Naive thymus-derived CD4-positive, alpha-beta T cell (primary cell): ENCODE results near the gene AKR1B15. TPM values are rescaled to one million over a fixed set of nuclear protein-coding genes. Genes with fewer than 3 reads are reported as not detected.

Experiments
- ATAC-seq: fragments of 150-1000 bp; cut with Tn5 transposase; 2 replicates; pipeline ENCODE4 v1.10.0; 2021; ENCODE audit warnings: mild to moderate bottlenecking, moderate library complexity
- CTCF ChIA-PET: fragments of 350-600 bp; sonication (Branson Sonifier 250); formaldehyde crosslinking; loops from one replicate; lab custom pipeline; 2021; ENCODE audit warnings: antibody characterized with exemption; lab: Charles Lee
- POLR2A ChIA-PET: fragments of 350-600 bp; sonication (Branson Sonifier 250); formaldehyde crosslinking; loops from one replicate; lab custom pipeline; 2021; ENCODE audit warnings: antibody characterized with exemption, inconsistent platforms; lab: Charles Lee
- DNase-seq, 9 donors: peaks; one replicate each; pipeline versions ENCODE4 v3.0.0 to v3.0.0-alpha.2; 2020 to 2022; ENCODE audit warnings: mixed read lengths in 1 of 9
- H3K27ac ChIP-seq: one replicate; pipeline ENCODE4 v1.7.0; 2013; ENCODE audit warnings: mild to moderate bottlenecking, low read depth, low read length, moderate library complexity
- H3K27me3 ChIP-seq, 2 donors: one replicate each; pipeline ENCODE4 v1.7.0; 2013; ENCODE audit warnings: low read length in 2 of 2, mild to moderate bottlenecking in 2 of 2, moderate library complexity in 2 of 2; ENCODE audit not compliant: control insufficient read depth in 2 of 2, insufficient read depth in 2 of 2
- H3K36me3 ChIP-seq, 3 experiments: 1 replicate in 2 of 3; 2 replicates in 1 of 3; pipeline ENCODE4 v1.7.0; 2013; ENCODE audit warnings: low read length in 3 of 3, mild to moderate bottlenecking in 3 of 3, moderate library complexity in 1 of 3; ENCODE audit not compliant: insufficient read depth in 3 of 3, control insufficient read depth in 2 of 3
- H3K4me1 ChIP-seq, 2 donors: one replicate each; pipeline ENCODE4 v1.7.0; 2013; ENCODE audit warnings: low read length in 2 of 2, mild to moderate bottlenecking in 2 of 2, moderate library complexity in 1 of 2; ENCODE audit not compliant: control insufficient read depth in 2 of 2, insufficient read depth in 2 of 2
- H3K4me3 ChIP-seq: 2 replicates; pipeline ENCODE4 v1.7.0; 2013; ENCODE audit warnings: mild to moderate bottlenecking, low read length
- H3K9me3 ChIP-seq, 3 experiments: 1 replicate in 2 of 3; 2 replicates in 1 of 3; pipeline ENCODE4 v1.7.0; 2013; ENCODE audit warnings: low read length in 3 of 3; ENCODE audit not compliant: control insufficient read depth in 2 of 3
- H3K27ac Mint-ChIP-seq, 9 donors: one replicate each; pipeline ENCODE4 v1.8.0; 2020 to 2022; ENCODE audit warnings: mixed read lengths in 9 of 9, mild to moderate bottlenecking in 8 of 9, moderate library complexity in 5 of 9, inconsistent platforms in 2 of 9
- H3K27me3 Mint-ChIP-seq, 5 donors: one replicate each; pipeline ENCODE4 v1.8.0; 2021 to 2022; ENCODE audit warnings: mixed read lengths in 5 of 5, mild to moderate bottlenecking in 1 of 5
- H3K36me3 Mint-ChIP-seq, 5 donors: one replicate each; pipeline ENCODE4 v1.8.0; 2020 to 2022; ENCODE audit warnings: mixed read lengths in 5 of 5, mild to moderate bottlenecking in 3 of 5, inconsistent platforms in 1 of 5
- H3K4me1 Mint-ChIP-seq, 7 donors: one replicate each; pipeline ENCODE4 v1.8.0; 2020 to 2022; ENCODE audit warnings: mixed read lengths in 7 of 7, mild to moderate bottlenecking in 3 of 7, inconsistent platforms in 1 of 7
- H3K4me3 Mint-ChIP-seq, 10 donors: one replicate each; pipeline ENCODE4 v1.8.0; 2020 to 2022; ENCODE audit warnings: mild to moderate bottlenecking in 10 of 10, mixed read lengths in 10 of 10, moderate library complexity in 6 of 10, inconsistent platforms in 2 of 10
- H3K9me3 Mint-ChIP-seq, 11 donors: one replicate each; pipeline ENCODE4 v1.8.0; 2020 to 2022; ENCODE audit warnings: mixed read lengths in 11 of 11, mild to moderate bottlenecking in 4 of 11, inconsistent platforms in 1 of 11, moderate library complexity in 1 of 11
- intact Hi-C, 2 donors: fragments of 100-400 bp; cut with micrococcal nuclease; formaldehyde crosslinking; loops; one replicate each; pipeline ENCODE4 v1.15.1; 2023
- polyA plus RNA-seq, 2 donors: library from polyadenylated mRNA; unstranded; fragments of 300-500 nt; fragmentation: Illumina TruSeq; gene quantifications; one replicate each; pipeline ENCODE4 v1.2.3, GENCODE V29; 2021
- total RNA-seq, 6 experiments: library from RNA in 5 of 6; stranded (reverse) in 5 of 6; gene quantifications; 1 replicate in 5 of 6; 2 replicates in 1 of 6; pipeline ENCODE4 v1.2.3 and lab custom pipeline; 2021 to 2026

AKR1B15 gene
- total and polyA plus RNA-seq, 7 experiments from 2014 or later, result not detected

- no peaks in the 10 kb centered on the region for H3K4me1 ChIP-seq
- no peaks in the 10 kb centered on the region for H3K36me3 ChIP-seq
- H3K27ac Mint-ChIP-seq, result no peak overlapping the region
- no peak overlapping the region for H3K4me3 ChIP-seq
- no peaks in the 10 kb centered on the region for H3K4me1 Mint-ChIP-seq
- H3K9me3 ChIP-seq, result no peaks in the 10 kb centered on the region
- H3K36me3 Mint-ChIP-seq, result no peaks in the 10 kb centered on the region
- ATAC-seq (no peak), DNase-seq (no peak)
- H3K4me3 Mint-ChIP-seq, result no peak overlapping the region
- no peak overlapping the region for H3K27ac ChIP-seq
- intact Hi-C loops, result no loop called here
- H3K27me3 Mint-ChIP-seq, result peaks cover 0 to 2% (median 0%) of the 10 kb centered on the region in 5 donors
- ChIA-PET CTCF (interaction anchor here (6.5 kb wide), 1 partner anchor 76 kb away, joined by 66 read pairs; no protein-coding TSS in a partner anchor), POLR2A (no interaction called here)
- H3K9me3 Mint-ChIP-seq, result no peaks in the 10 kb centered on the region
- no peaks in the 10 kb centered on the region for H3K27me3 ChIP-seq
Measured at GRCh38 chr7:134509010-134509409, 39.9 kb upstream of the AKR1B15 start.

- ChIA-PET CTCF (interaction anchor here (6.5 kb wide), 1 partner anchor 78 kb away, joined by 66 read pairs; no protein-coding TSS in a partner anchor), POLR2A (no interaction called here)
- no peaks in the 10 kb centered on the region for H3K9me3 ChIP-seq
- Mint-ChIP-seq H3K4me3 (no peak overlapping the region), H3K36me3 (no peaks in the 10 kb centered on the region), H3K4me1 (peaks cover 4 to 6% (median 5%) of the 10 kb centered on the region in 7 donors), H3K27me3 (peaks cover 0 to 7% (median 5%) of the 10 kb centered on the region in 5 donors), H3K27ac (no peak overlapping the region), H3K9me3 (no peaks in the 10 kb centered on the region)
- no peak for ATAC-seq
- DNase-seq, result no peak
- H3K27ac ChIP-seq, result no peak overlapping the region
- intact Hi-C loops, result loop anchor here in 1 of 2 donors (5.0 kb wide), 2 partner anchors 58 to 153 kb away; no protein-coding TSS in a partner anchor
- no peaks in the 10 kb centered on the region for H3K36me3 ChIP-seq
- no peak overlapping the region for H3K4me3 ChIP-seq
- H3K27me3 ChIP-seq, result no peaks in the 10 kb centered on the region
- no peaks in the 10 kb centered on the region for H3K4me1 ChIP-seq
Measured at GRCh38 chr7:134510646-134511045, 38.3 kb upstream of the AKR1B15 start.

- Mint-ChIP-seq H3K4me3 (no peak overlapping the region), H3K36me3 (no peaks in the 10 kb centered on the region), H3K9me3 (no peaks in the 10 kb centered on the region), H3K27ac (no peak overlapping the region), H3K27me3 (peaks cover 0 to 13% (median 10%) of the 10 kb centered on the region in 5 donors), H3K4me1 (peaks cover 4 to 6% (median 5%) of the 10 kb centered on the region in 7 donors)
- no peak for ATAC-seq
- Histone ChIP-seq H3K4me1 (no peaks in the 10 kb centered on the region), H3K27me3 (no peaks in the 10 kb centered on the region), H3K27ac (no peak overlapping the region), H3K36me3 (no peaks in the 10 kb centered on the region), H3K4me3 (no peak overlapping the region), H3K9me3 (no peaks in the 10 kb centered on the region)
- ChIA-PET CTCF (interaction anchor here (1.9 to 6.5 kb wide), 2 partner anchors 54 to 79 kb away, joined by 6 to 66 read pairs; no protein-coding TSS in a partner anchor), POLR2A (no interaction called here)
- intact Hi-C loops, result loop anchor here in 1 of 2 donors (5.0 kb wide), 2 partner anchors 60 to 155 kb away; no protein-coding TSS in a partner anchor
- DNase-seq, result no peak
Measured at GRCh38 chr7:134512271-134512670, 36.6 kb upstream of the AKR1B15 start.

GRCh38 chr7:134513169-134513752, 35.6 kb upstream of the AKR1B15 start:
- Mint-ChIP-seq H3K27ac (no peak overlapping the region), H3K4me3 (no peak overlapping the region), H3K4me1 (peaks cover 4 to 6% (median 5%) of the 10 kb centered on the region in 7 donors), H3K9me3 (no peaks in the 10 kb centered on the region), H3K36me3 (no peaks in the 10 kb centered on the region), H3K27me3 (peaks cover 2 to 16% (median 10%) of the 10 kb centered on the region in 5 donors)
- Histone ChIP-seq H3K4me1 (no peaks in the 10 kb centered on the region), H3K27ac (no peak overlapping the region), H3K27me3 (no peaks in the 10 kb centered on the region), H3K9me3 (no peaks in the 10 kb centered on the region), H3K36me3 (no peaks in the 10 kb centered on the region), H3K4me3 (no peak overlapping the region)
- peak in 7 of 9 donors; percentile 5 to 40 (median 28) for DNase-seq
- ChIA-PET POLR2A (no interaction called here), CTCF (interaction anchor here (0.6 to 6.5 kb wide), 9 partner anchors 8 to 424 kb away, joined by 3 to 66 read pairs (median 4); no protein-coding TSS in a partner anchor)
- intact Hi-C loops, result loop anchor here (1.0 to 5.0 kb wide), 4 partner anchors 54 to 156 kb away; partner anchors contain the start of gene AKR1B1 (in 1 of the 2)
- peak; percentile 75 for ATAC-seq

GRCh38 chr7:134514106-134514505, 34.8 kb upstream of the AKR1B15 start:
- no peaks in the 10 kb centered on the region for H3K4me1 ChIP-seq
- no peaks in the 10 kb centered on the region for H3K9me3 Mint-ChIP-seq
- H3K4me3 ChIP-seq, result no peak overlapping the region
- intact Hi-C loops, result loop anchor here (1.0 to 5.0 kb wide), 7 partner anchors 33 to 655 kb away; no protein-coding TSS in a partner anchor
- no peak overlapping the region for H3K4me3 Mint-ChIP-seq
- no peaks in the 10 kb centered on the region for H3K36me3 ChIP-seq
- no peak overlapping the region for H3K27ac ChIP-seq
- CTCF ChIA-PET, result interaction anchor here (0.7 to 6.5 kb wide), 12 partner anchors 9 to 93 kb away, joined by 3 to 66 read pairs (median 4); no protein-coding TSS in a partner anchor
- H3K27me3 Mint-ChIP-seq, result peaks cover 6 to 21% (median 11%) of the 10 kb centered on the region in 5 donors
- H3K27me3 ChIP-seq, result no peaks in the 10 kb centered on the region
- POLR2A ChIA-PET, result no interaction called here
- DNase-seq (no peak), ATAC-seq (no peak)
- H3K9me3 ChIP-seq, result no peaks in the 10 kb centered on the region
- no peak overlapping the region for H3K27ac Mint-ChIP-seq
- peaks cover 4 to 6% (median 5%) of the 10 kb centered on the region in 7 donors for H3K4me1 Mint-ChIP-seq
- H3K36me3 Mint-ChIP-seq, result no peaks in the 10 kb centered on the region

- Histone ChIP-seq H3K9me3 (no peaks in the 10 kb centered on the region), H3K36me3 (no peaks in the 10 kb centered on the region), H3K4me1 (no peaks in the 10 kb centered on the region), H3K4me3 (no peak overlapping the region), H3K27me3 (no peaks in the 10 kb centered on the region), H3K27ac (no peak overlapping the region)
- peak overlapping the region in 1 of 10 donors; percentile 49 for H3K4me3 Mint-ChIP-seq
- POLR2A ChIA-PET, result no interaction called here
- H3K36me3 Mint-ChIP-seq, result no peaks in the 10 kb centered on the region
- peaks cover 4 to 6% (median 5%) of the 10 kb centered on the region in 7 donors for H3K4me1 Mint-ChIP-seq
- intact Hi-C loops, result loop anchor here (1.0 to 5.0 kb wide), 7 partner anchors 32 to 654 kb away; no protein-coding TSS in a partner anchor
- peak; percentile 81 for ATAC-seq
- DNase-seq, result peak in 7 of 9 donors; percentile 32 to 67 (median 57)
- no peak overlapping the region for H3K27ac Mint-ChIP-seq
- peaks cover 6 to 21% (median 14%) of the 10 kb centered on the region in 5 donors for H3K27me3 Mint-ChIP-seq
- no peaks in the 10 kb centered on the region for H3K9me3 Mint-ChIP-seq
- CTCF ChIA-PET, result interaction anchor here (0.7 to 6.5 kb wide), 9 partner anchors 9 to 92 kb away, joined by 3 to 66 read pairs (median 4); no protein-coding TSS in a partner anchor
Measured at GRCh38 chr7:134514663-134515062, 34.2 kb upstream of the AKR1B15 start.
